HCT116 (cell line): Measurements from ENCODE around the gene SLC66A2. TPM values are rescaled to one million over a fixed set of nuclear protein-coding genes. Genes with fewer than 3 reads are reported as not detected.

Experiments used
- ATAC-seq: fragments of 200-7000 bp; cut with Tn5 transposase; 2 replicates; pipeline ENCODE4 v1.9.1; 2020; ENCODE audit warnings: mild to moderate bottlenecking, moderate library complexity
- BruUV-seq: library from RNA; stranded (reverse); fragments of 400-500 nt; replicated peaks from 2 replicates; lab custom pipeline; 2021; lab: Mats Ljungman, UMichigan
- CTCF ChIA-PET: fragments of 300-600 bp; sonication (Branson Sonifier 250); formaldehyde crosslinking; loops from one replicate; lab custom pipeline; 2021; ENCODE audit warnings: antibody characterized with exemption; lab: Charles Lee
- POLR2A ChIA-PET: fragments of 300-600, 350-600 bp; sonication (Branson Sonifier 250); formaldehyde crosslinking; loops from one replicate; lab custom pipeline; 2021; ENCODE audit warnings: antibody characterized with exemption; lab: Charles Lee
- RAD21 ChIA-PET, 2 experiments: fragments of 300-600 bp; sonication (Branson Sonifier 250); formaldehyde crosslinking; loops; one replicate each; lab custom pipeline; 2023; ENCODE audit warnings: low total read pairs in 2 of 2; ENCODE audit not compliant: uncharacterized antibody in 2 of 2, unreplicated experiment in 2 of 2, low non-redundant PET in 1 of 2; lab: Charles Lee
- DNase-seq: peaks from one replicate; pipeline ENCODE4 v3.0.0-alpha.2; 2010; ENCODE audit warnings: low read depth, low spot score
- H2AFZ ChIP-seq: fragments of 200-600 bp; shearing (Covaris generic), sonication (generic); 2 replicates; pipeline ENCODE4 v1.6.1; 2017; ENCODE audit warnings: low read depth, mixed run types, mixed read lengths, antibody characterized with exemption, low read length; ENCODE audit not compliant: poor library complexity, severe bottlenecking
- H3K27ac ChIP-seq: 2 replicates; pipeline ENCODE4 v1.5.1; 2012; ENCODE audit warnings: low read depth, low read length
- H3K27me3 ChIP-seq: fragments of 200-600 bp; sonication (generic); 2 replicates; pipeline ENCODE4 v1.6.1; 2016; ENCODE audit warnings: mixed run types, low read length, mixed read lengths; ENCODE audit not compliant: insufficient read depth
- H3K36me3 ChIP-seq, 2 experiments: fragments of 200-500 bp in 1 of 2; fragments of 200-600 bp in 1 of 2; sonication (Bioruptor generic) in 1 of 2; sonication (generic) in 1 of 2; 2 replicates each; pipeline versions ENCODE4 v1.5.1 to v1.6.1; 2014 to 2016; ENCODE audit warnings: low read length in 2 of 2, inconsistent platforms in 1 of 2, mixed read lengths in 1 of 2, mixed run types in 1 of 2; ENCODE audit not compliant: insufficient read depth in 2 of 2, control insufficient read depth in 1 of 2
- H3K4me1 ChIP-seq, 2 experiments: fragments of 200-600 bp in 1 of 2; sonication (generic) in 1 of 2; 2 replicates each; pipeline versions ENCODE4 v1.5.1 to v1.6.1; 2012 to 2017; ENCODE audit warnings: low read length in 2 of 2, inconsistent platforms in 1 of 2, mild to moderate bottlenecking in 1 of 2, mixed read lengths in 1 of 2, mixed run types in 1 of 2, moderate library complexity in 1 of 2; ENCODE audit not compliant: insufficient read depth in 2 of 2, control insufficient read depth in 1 of 2
- H3K4me2 ChIP-seq: fragments of 200-600 bp; sonication (generic); 2 replicates; pipeline ENCODE4 v1.6.1; 2017; ENCODE audit warnings: mixed run types, low read length, mixed read lengths
- H3K4me3 ChIP-seq, 2 experiments: fragments of 200-600 bp in 1 of 2; sonication (generic) in 1 of 2; replicated peaks in 1 of 2; 2 replicates each; pipeline ENCODE4 v1.5.1; 2011 to 2016; ENCODE audit warnings: low read length in 2 of 2, control low read depth in 1 of 2, low read depth in 1 of 2, mild to moderate bottlenecking in 1 of 2, mixed read lengths in 1 of 2, mixed run types in 1 of 2
- H3K79me2 ChIP-seq: fragments of 200-600 bp; sonication (generic); 2 replicates; pipeline ENCODE4 v1.6.1; 2017; ENCODE audit warnings: mild to moderate bottlenecking, mixed run types, low read length, moderate library complexity, mixed read lengths; ENCODE audit not compliant: insufficient read depth
- H3K9ac ChIP-seq: fragments of 200-600 bp; sonication (generic); 2 replicates; pipeline ENCODE4 v1.6.1; 2016; ENCODE audit warnings: low read length, mixed read lengths
- H3K9me2 ChIP-seq: fragments of 200-600 bp; sonication (generic), shearing (Covaris generic); 2 replicates; pipeline ENCODE4 v1.6.1; 2017; ENCODE audit warnings: mixed run types, mild to moderate bottlenecking, moderate library complexity; ENCODE audit not compliant: insufficient read depth
- H3K9me3 ChIP-seq, 2 experiments: fragments of 200-500 bp in 1 of 2; fragments of 200-600 bp in 1 of 2; sonication (Bioruptor generic) in 1 of 2; sonication (generic) in 1 of 2; 2 replicates each; pipeline ENCODE4 v1.6.1; 2014 to 2017; ENCODE audit warnings: low read length in 2 of 2, mixed read lengths in 2 of 2, inconsistent platforms in 1 of 2, low read depth in 1 of 2, mild to moderate bottlenecking in 1 of 2, mixed run types in 1 of 2, moderate library complexity in 1 of 2; ENCODE audit not compliant: control insufficient read depth in 1 of 2, insufficient read depth in 1 of 2
- H4K20me1 ChIP-seq: fragments of 200-600 bp; sonication (generic), shearing (Covaris generic); 2 replicates; pipeline ENCODE4 v1.6.1; 2017; ENCODE audit warnings: mixed run types, mild to moderate bottlenecking, moderate library complexity; ENCODE audit not compliant: insufficient read depth
- CBX3 ChIP-seq: IDR thresholded peaks from 2 replicates; pipeline ENCODE4 v1.6.1; 2012; ENCODE audit warnings: low read depth
- CEBPB ChIP-seq: IDR thresholded peaks from 2 replicates; pipeline ENCODE4 v1.6.1; 2012; ENCODE audit warnings: low read depth
- EGR1 ChIP-seq: IDR thresholded peaks from 2 replicates; pipeline ENCODE4 v1.6.1; 2012; ENCODE audit warnings: low read depth
- ELF1 ChIP-seq: IDR thresholded peaks from 2 replicates; pipeline ENCODE4 v1.6.1; 2012; ENCODE audit warnings: low read depth, borderline replicate concordance
- EZH2 ChIP-seq: fragments of 200-600 bp; sonication (generic); IDR thresholded peaks from 2 replicates; pipeline ENCODE4 v1.6.1; 2017; ENCODE audit warnings: antibody characterized with exemption, mixed run types
- EZH2phosphoT487 ChIP-seq: fragments of 200-600 bp; IDR thresholded peaks from 2 replicates; pipeline ENCODE4 v1.6.1; 2018; ENCODE audit warnings: antibody characterized with exemption, borderline replicate concordance
- FOSL1 ChIP-seq: IDR thresholded peaks from 2 replicates; pipeline ENCODE4 v1.6.1; 2012; ENCODE audit warnings: low read depth
- JUND ChIP-seq: IDR thresholded peaks from 2 replicates; pipeline ENCODE4 v1.6.1; 2012
- POLR2A ChIP-seq: IDR thresholded peaks from 2 replicates; pipeline ENCODE4 v1.7.0; 2011; ENCODE audit warnings: borderline replicate concordance; ENCODE audit not compliant: insufficient read depth, insufficient read length; ENCODE audit errors: extremely low read depth
- POLR2AphosphoS5 ChIP-seq: IDR thresholded peaks from 2 replicates; pipeline ENCODE4 v1.6.1; 2011; ENCODE audit warnings: mild to moderate bottlenecking, low read depth, low read length, moderate library complexity
- SIN3A ChIP-seq: IDR thresholded peaks from 2 replicates; pipeline ENCODE4 v1.6.1; 2012; ENCODE audit warnings: low read depth
- SP1 ChIP-seq: IDR thresholded peaks from 2 replicates; pipeline ENCODE4 v1.6.1; 2012; ENCODE audit warnings: low read depth
- SRF ChIP-seq: IDR thresholded peaks from 2 replicates; pipeline ENCODE4 v1.6.1; 2012; ENCODE audit warnings: low read depth
- TCF7L2 ChIP-seq: IDR thresholded peaks from 2 replicates; pipeline ENCODE4 v1.7.0; 2011; ENCODE audit warnings: borderline replicate concordance, inconsistent platforms; ENCODE audit not compliant: insufficient read depth, insufficient read length; ENCODE audit errors: extremely low read depth
- ZFX ChIP-seq: fragments of 450-650 bp; IDR thresholded peaks from 2 replicates; pipeline ENCODE4 v1.6.1; 2017
- ZNF274 ChIP-seq: fragments of 200-500 bp; sonication (Bioruptor generic); IDR thresholded peaks from 2 replicates; pipeline ENCODE4 v1.6.1; 2014; ENCODE audit warnings: mild to moderate bottlenecking, low read depth, low read length, inconsistent platforms
- intact Hi-C: fragments of 100-400 bp; cut with micrococcal nuclease; formaldehyde crosslinking; loops from 2 replicates; pipeline ENCODE4 v1.10.0; 2022
- total RNA-seq: library from RNA; stranded (reverse); gene quantifications from one replicate; pipeline ENCODE4 v1.2.1, GENCODE V29; 2021; ENCODE audit not compliant: unreplicated experiment
- TF ChIP-seq, protein P1 (sequence below): IDR thresholded peaks from 2 replicates; pipeline ENCODE4 v1.6.1; 2012; ENCODE audit warnings: low read depth
- TF ChIP-seq, protein P2 (sequence below), 3 experiments: fragments of 200-600 bp in 1 of 3; sonication (generic) in 1 of 3; IDR thresholded peaks in 2 of 3; conservative IDR thresholded peaks in 1 of 3; 2 replicates each; pipeline ENCODE4 v1.5.1; 2012 to 2017; ENCODE audit warnings: low read depth in 2 of 3, low read length in 2 of 3, antibody characterized with exemption in 1 of 3, borderline replicate concordance in 1 of 3, control low read depth in 1 of 3, mild to moderate bottlenecking in 1 of 3, mixed read lengths in 1 of 3, mixed run types in 1 of 3, moderate library complexity in 1 of 3; ENCODE audit not compliant: insufficient read depth in 1 of 3
- TF ChIP-seq, protein P3 (sequence below): IDR thresholded peaks from 2 replicates; pipeline ENCODE4 v1.6.1; 2011; ENCODE audit warnings: mild to moderate bottlenecking, low read length, moderate library complexity; ENCODE audit not compliant: insufficient replicate concordance; ENCODE audit errors: extremely low read depth

The SLC66A2 gene
- total RNA-seq, 1 experiment from 2014 or later = 44.9 TPM

DNA sequence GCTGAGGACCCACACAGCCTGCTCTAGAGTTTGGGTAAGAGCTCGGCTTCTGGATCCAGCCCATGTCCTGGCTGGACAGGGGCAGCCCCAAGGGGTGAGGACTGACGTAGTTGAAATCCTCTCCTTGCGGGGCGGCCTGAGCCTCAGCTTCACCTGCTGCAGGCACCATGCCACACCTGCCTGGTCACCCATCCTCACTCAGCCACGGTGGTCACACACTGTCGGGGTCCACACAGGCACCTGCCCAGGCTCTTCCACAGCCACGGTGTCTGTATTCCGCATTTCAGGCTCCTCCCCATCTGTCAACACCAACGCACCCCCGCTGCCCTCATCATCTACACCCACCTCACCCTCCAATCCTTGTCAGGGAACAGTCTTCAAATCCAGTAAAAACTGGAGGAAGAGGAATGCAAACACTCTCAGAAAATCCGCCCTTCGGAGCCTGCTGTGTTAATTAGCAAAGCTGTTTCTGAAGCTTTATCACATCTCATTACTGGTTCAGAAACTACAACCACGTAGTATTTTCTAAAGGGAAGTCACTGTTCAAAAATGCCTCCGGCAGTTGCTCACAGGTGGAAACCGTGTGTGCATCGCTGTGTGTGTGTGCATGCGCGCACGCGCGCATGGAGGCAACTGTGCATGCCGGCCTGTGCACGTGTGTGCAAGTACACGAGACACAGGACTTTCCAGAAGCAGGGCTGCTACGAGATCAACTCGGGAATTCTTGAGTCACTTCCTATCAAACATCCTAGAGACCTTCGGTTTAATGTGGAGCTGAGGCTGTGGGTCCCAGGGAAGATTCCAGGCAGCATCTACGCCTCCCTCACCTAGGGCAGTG, 38.2 kb downstream of the SLC66A2 start:
- no peaks in the 10 kb centered on the region for H3K27me3 ChIP-seq
- intact Hi-C loops = no loop called here
- CTCF ChIA-PET = no interaction called here

More for the DNA sequence above, 38.2 kb downstream of the SLC66A2 start:
- H3K27ac ChIP-seq = no peak overlapping the region
- BruUV-seq = no TSS peak
- ChIA-PET POLR2A (no interaction called here), RAD21 (no interaction called here)
- no peaks in the 10 kb centered on the region for H3K4me1 ChIP-seq
- H3K4me2 ChIP-seq = no peak overlapping the region
- H4K20me1 ChIP-seq = no peaks in the 10 kb centered on the region
- H3K36me3 ChIP-seq = peaks cover 0 to 10% of the 10 kb centered on the region in 2 experiments; a peak in 1 of 4 replicates
- H3K9me2 ChIP-seq = no peaks in the 10 kb centered on the region
- no peak overlapping the region for H3K9ac ChIP-seq
- no peak overlapping the region for H2AFZ ChIP-seq
- H3K79me2 ChIP-seq = peaks cover 27% of the 10 kb centered on the region; the same call in 1 of the 2 replicates
- TF ChIP-seq FOSL1 (no peak), EGR1 (no peak), POLR2A (no peak), ZNF274 (no peak), ZFX (no peak), CBX3 (no peak), SIN3A (no peak), ELF1 (no peak), SRF (no peak), CEBPB (no peak), EZH2 (no peak), EZH2phosphoT487 (no peak), POLR2AphosphoS5 (no peak), JUND (no peak), TCF7L2 (no peak), SP1 (no peak)
- TF ChIP-seq, protein P1, sequence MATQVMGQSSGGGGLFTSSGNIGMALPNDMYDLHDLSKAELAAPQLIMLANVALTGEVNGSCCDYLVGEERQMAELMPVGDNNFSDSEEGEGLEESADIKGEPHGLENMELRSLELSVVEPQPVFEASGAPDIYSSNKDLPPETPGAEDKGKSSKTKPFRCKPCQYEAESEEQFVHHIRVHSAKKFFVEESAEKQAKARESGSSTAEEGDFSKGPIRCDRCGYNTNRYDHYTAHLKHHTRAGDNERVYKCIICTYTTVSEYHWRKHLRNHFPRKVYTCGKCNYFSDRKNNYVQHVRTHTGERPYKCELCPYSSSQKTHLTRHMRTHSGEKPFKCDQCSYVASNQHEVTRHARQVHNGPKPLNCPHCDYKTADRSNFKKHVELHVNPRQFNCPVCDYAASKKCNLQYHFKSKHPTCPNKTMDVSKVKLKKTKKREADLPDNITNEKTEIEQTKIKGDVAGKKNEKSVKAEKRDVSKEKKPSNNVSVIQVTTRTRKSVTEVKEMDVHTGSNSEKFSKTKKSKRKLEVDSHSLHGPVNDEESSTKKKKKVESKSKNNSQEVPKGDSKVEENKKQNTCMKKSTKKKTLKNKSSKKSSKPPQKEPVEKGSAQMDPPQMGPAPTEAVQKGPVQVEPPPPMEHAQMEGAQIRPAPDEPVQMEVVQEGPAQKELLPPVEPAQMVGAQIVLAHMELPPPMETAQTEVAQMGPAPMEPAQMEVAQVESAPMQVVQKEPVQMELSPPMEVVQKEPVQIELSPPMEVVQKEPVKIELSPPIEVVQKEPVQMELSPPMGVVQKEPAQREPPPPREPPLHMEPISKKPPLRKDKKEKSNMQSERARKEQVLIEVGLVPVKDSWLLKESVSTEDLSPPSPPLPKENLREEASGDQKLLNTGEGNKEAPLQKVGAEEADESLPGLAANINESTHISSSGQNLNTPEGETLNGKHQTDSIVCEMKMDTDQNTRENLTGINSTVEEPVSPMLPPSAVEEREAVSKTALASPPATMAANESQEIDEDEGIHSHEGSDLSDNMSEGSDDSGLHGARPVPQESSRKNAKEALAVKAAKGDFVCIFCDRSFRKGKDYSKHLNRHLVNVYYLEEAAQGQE = no peak
- TF ChIP-seq, protein P2, sequence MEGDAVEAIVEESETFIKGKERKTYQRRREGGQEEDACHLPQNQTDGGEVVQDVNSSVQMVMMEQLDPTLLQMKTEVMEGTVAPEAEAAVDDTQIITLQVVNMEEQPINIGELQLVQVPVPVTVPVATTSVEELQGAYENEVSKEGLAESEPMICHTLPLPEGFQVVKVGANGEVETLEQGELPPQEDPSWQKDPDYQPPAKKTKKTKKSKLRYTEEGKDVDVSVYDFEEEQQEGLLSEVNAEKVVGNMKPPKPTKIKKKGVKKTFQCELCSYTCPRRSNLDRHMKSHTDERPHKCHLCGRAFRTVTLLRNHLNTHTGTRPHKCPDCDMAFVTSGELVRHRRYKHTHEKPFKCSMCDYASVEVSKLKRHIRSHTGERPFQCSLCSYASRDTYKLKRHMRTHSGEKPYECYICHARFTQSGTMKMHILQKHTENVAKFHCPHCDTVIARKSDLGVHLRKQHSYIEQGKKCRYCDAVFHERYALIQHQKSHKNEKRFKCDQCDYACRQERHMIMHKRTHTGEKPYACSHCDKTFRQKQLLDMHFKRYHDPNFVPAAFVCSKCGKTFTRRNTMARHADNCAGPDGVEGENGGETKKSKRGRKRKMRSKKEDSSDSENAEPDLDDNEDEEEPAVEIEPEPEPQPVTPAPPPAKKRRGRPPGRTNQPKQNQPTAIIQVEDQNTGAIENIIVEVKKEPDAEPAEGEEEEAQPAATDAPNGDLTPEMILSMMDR (IDR thresholded peaks at IDR 0.05 in 2 of 3, conservative IDR thresholded peaks at IDR 0.05 in 1 of 3; ENCODE audit: borderline replicate concordance in 1 of 3, insufficient read depth in 1 of 3, low read depth in 2 of 3, low read length in 2 of 3) = no peak
- TF ChIP-seq, protein P3, sequence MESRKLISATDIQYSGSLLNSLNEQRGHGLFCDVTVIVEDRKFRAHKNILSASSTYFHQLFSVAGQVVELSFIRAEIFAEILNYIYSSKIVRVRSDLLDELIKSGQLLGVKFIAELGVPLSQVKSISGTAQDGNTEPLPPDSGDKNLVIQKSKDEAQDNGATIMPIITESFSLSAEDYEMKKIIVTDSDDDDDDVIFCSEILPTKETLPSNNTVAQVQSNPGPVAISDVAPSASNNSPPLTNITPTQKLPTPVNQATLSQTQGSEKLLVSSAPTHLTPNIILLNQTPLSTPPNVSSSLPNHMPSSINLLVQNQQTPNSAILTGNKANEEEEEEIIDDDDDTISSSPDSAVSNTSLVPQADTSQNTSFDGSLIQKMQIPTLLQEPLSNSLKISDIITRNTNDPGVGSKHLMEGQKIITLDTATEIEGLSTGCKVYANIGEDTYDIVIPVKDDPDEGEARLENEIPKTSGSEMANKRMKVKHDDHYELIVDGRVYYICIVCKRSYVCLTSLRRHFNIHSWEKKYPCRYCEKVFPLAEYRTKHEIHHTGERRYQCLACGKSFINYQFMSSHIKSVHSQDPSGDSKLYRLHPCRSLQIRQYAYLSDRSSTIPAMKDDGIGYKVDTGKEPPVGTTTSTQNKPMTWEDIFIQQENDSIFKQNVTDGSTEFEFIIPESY = no peak
- no peaks in the 10 kb centered on the region for H3K9me3 ChIP-seq
- no peak for DNase-seq
- no peak for ATAC-seq
- H3K4me3 ChIP-seq = no peak overlapping the region
